GM18499 (cell line): ENCODE results near the gene CFAP99.

ENCODE experiments used
- ATAC-seq: cut with Tn5 transposase; IDR thresholded peaks from one replicate; pipeline ENCODE4 v1.9.1; 2021; ENCODE audit warnings: moderate number of reproducible peaks; ENCODE audit not compliant: insufficient read depth, unreplicated experiment

The CFAP99 gene

DNA sequence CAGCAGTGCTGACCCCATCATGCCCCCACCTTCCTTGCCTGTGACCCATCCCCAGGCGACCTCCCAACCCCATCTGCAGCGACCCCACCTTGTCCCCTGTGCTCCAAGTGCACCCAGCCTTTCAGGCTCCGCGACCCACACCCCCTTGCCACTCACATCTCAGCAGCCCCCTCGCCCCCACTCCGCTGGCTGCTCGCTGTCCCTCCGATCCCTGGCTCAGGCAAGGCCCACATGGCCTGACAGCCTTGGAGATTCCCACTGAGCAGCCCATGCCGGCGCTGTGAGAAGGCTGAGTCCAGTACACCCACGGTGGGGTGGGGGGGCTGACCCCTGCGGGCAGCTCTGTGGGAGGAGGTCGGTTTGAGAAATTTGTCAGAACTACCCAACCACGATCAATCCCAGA lies 9.4 kb upstream of the CFAP99 start:
- ATAC-seq, result no peak

GRCh38 chr4:2411786-2412510 lies 6.8 kb upstream of the CFAP99 start:
- no peak for ATAC-seq

DNA sequence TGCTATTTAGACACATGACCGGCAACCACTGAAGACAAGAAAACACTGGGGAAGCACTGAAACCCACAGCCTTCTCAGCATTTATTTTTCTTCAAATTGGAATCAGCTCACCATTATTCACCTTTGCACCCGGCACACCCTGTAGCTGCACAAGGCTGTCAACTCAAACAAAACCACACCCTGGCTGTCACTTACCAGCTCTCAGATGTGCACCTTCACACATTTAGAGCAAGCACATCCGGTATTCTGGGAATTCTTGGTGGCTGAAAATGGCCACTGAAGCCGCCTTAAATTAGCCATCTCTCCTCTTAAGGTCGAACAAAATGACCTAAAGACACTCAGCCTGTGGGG lies 6.2 kb upstream of the CFAP99 start:
- peak; percentile 22 for ATAC-seq

GRCh38 chr4:2412885-2413716 lies 5.7 kb upstream of the CFAP99 start:
- ATAC-seq, result peak; percentile 47

GRCh38 chr4:2413821-2414610 lies 4.7 kb upstream of the CFAP99 start:
- no peak for ATAC-seq

DNA sequence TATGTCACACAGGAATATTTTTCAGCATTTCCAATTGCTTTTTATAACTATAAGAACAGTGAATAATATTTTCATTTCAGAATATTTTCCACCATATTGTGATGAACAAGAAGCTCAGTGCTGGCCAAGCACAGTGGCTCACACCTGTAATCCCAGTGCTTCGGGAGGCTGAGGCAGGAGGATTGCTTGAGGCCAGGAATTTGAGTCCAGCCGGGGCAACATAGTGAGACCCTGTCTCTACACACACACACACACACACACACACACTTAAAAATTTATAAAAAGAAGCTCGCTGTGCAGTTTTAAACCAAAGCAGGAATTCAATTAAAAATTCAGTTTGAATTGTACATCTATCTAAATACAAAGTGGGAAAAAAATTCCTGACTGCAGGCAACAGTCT lies 3.5 kb upstream of the CFAP99 start:
- ATAC-seq, result no peak

GRCh38 chr4:2415881-2416563 lies 2.7 kb upstream of the CFAP99 start:
- ATAC-seq, result no peak

GRCh38 chr4:2416564-2417225 lies 2.1 kb upstream of the CFAP99 start:
- no peak for ATAC-seq

DNA sequence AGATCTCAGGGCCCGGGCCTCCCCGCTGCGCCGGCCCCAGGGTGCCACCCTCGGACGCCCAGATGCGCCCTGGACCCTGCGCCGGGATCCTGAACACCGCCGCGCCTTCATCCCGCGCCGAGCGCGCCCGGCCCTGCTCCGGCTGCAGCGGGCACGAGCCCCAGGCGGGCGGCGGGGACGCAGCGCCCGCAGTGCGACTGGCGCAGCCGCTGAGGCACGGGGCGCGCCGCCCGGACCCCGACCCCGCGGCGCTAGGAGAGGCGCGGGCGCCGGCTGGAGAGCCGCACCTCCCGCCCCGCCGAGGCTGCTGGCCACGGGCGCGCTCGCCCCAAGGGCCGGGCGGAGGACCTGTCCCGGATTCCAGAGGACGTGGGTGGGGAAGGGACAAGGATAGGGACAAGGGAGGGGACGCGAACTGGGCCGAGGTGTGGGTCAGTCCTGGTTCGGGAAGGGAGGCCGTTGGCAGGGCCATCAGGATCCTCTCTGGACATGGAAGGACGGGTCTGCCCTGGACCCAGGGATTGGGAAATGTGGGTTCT lies 1.5 kb upstream of the CFAP99 start:
- no peak for ATAC-seq

DNA sequence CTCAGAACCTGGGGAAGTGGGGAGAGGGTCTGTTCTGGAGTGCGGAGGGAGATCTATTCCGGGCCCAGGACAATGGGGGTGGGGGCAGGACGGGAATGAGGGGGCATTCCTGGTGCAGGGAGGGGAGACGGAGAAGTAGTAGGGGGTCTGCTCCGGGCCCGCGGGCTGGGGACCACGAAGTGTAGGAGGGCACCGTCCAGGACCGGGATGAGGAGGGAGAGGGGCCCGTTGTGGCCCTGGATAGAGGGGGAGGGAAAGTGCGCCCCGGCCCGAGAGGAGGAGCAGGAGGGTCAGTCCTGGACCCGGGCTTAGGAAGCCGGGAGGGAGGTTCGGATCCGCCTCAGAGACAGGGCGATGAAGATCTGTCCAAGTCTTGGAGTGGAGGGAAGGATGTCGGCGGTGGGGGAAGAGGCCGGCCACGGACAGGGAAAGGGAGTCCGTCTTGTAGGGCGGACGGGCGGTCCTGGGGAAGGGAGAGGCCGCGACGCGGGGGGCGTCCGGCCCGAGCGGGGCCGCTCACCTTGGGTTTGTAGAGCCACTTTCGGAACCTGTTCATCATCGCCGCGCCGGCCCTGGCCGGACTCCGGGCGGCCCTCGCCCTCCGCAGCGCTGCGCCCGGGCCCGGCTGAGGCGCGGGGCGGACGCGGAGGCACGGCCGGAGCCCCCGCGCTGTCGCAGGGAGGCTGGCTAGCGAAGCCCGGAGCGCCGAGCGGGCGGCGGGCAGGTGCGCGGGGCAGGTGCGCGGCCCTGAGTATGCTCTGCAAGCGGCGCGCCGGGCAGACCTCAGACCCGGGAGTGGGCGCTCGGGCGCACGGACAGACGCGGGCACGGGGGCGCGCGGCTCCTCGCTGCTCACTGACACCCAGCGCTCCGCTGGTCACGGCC lies 748 bp upstream of the CFAP99 start, which contains the start of gene ZFYVE28:
TSS of gene ZFYVE28 (minus strand) at position 881 of the 885 bp plus-strand sequence. CDS start at position 559, 322 bp downstream.
- no peak for ATAC-seq

DNA sequence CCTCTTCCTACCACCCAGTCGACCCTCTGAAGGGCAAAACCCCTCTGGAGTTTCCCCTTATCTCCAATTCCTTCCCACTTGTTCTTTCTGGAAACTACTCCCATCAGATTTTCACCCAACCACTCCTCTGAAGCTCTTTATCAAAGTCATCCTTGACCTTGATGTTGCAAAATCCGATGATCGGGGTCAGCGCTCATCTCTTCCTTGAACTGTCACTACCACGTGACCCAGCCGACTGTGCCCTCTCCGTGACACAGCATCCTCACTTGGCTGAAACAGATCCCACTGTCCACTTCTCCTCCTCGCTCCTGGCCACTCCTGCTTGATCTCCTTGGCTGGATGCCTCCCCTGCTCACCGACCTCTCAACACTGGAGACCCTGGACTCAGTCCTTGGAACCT lies 1.1 kb downstream of the CFAP99 start:
- ATAC-seq, result no peak

GRCh38 chr4:2421928-2422327 lies 3.2 kb downstream of the CFAP99 start:
- no peak for ATAC-seq

GRCh38 chr4:2423066-2423465 lies 4.3 kb downstream of the CFAP99 start:
- no peak for ATAC-seq

DNA sequence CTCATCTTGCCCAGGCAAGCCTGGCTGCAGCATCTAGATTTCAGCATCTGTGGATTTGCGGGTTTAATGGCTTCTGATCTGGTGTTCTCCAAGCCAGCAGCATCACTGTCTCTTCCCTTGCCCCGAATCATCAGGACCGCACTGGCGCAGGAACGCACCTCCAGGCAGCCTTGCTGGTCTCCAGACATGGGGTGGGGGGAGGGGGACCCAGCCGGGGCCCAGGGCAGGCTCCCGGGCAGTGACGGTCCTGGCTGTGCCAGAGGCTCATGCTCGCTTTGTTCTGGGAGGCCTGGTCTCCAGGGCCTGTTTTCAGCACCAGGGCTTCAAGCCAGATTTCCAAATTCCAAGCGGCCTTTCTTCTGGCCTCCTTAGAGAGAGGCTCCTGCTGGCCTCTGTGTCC lies 4.9 kb downstream of the CFAP99 start:
- no peak for ATAC-seq

DNA sequence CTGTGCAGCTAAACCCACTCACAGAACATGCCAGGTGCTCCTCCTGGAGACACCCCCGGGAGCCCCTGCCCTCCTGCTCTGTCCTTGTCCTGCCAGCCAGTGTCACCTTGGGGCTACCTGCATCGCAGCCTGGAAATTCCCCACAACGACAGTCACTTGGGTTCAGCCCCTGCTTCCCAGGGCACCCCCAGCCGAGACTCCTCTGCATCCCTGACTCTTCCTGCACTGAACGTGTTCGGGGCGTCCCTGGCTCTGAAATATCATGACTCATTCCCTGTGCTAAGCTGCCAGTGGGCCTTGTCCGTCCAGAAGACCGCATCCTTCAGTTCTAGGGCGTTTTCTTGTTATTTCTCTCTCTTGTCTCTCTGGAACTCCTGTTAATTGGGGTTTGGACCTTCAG lies 5.8 kb downstream of the CFAP99 start:
- ATAC-seq, result no peak

GRCh38 chr4:2425386-2426068 lies 6.8 kb downstream of the CFAP99 start:
- ATAC-seq, result no peak

DNA sequence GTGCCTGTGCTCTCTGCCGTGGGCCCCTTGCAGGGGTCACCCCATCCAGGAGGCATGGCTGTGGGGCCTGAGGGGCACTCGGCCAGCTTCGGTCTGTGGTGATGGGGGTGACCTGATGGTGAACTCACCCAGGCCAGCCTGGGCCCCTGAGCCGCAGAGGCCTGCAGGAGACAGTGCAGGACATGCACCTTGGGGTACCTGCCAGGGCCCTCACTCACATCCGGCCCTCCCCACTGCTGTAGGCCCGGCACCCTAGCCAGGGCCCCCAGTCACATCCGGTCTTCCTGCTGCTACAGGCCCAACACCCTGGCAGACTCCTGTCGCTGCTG lies 7.3 kb downstream of the CFAP99 start:
- no peak for ATAC-seq

GRCh38 chr4:2426711-2427275 lies 8.0 kb downstream of the CFAP99 start:
- ATAC-seq, result no peak
